Upper lobe of left lung (tissue), 4 donors: ENCODE results near the gene CNN2.
"Not testable (repeated sequence)": the region's sequence is repeated elsewhere in the genome, so short reads cannot be mapped to it uniquely, and the experiment has no call there.

ENCODE experiments used
- CTCF ChIP-seq, 6 experiments: fragments of 450-650 bp in 4 of 6; fragments of 200-600 bp in 2 of 6; sonication (generic) in 2 of 6; IDR thresholded peaks; one replicate each; pipeline ENCODE4 v1.5.1; 2016 to 2019; ENCODE audit warnings: antibody characterized with exemption in 6 of 6
- POLR2A ChIP-seq, 4 donors: fragments of 450-650 bp; IDR thresholded peaks; one replicate each; pipeline ENCODE4 v1.5.1; 2016 to 2017; ENCODE audit warnings: antibody characterized with exemption in 4 of 4, mild to moderate bottlenecking in 2 of 4
- POLR2AphosphoS5 ChIP-seq, 2 donors: sonication (generic); formaldehyde crosslinking; IDR thresholded peaks; one replicate each; pipeline ENCODE4 v1.5.1; 2017; ENCODE audit warnings: antibody characterized with exemption in 2 of 2

- not testable (repeated sequence) for TF ChIP-seq CTCF, POLR2A, POLR2AphosphoS5 (IDR thresholded peaks at IDR 0.05)
Measured at GRCh38 chr19:1025080-1025479, 1.3 kb upstream of the CNN2 start.
